ENCODE measurements around the gene ADAM8. TPM values are rescaled to one million over a fixed set of nuclear protein-coding genes. Genes with fewer than 3 reads are reported as not detected.

The ADAM8 gene
- total and polyA plus RNA-seq, 10 of the 15 experiments (the other 5 are each of a cell fraction or from before 2014, with no cell fraction given): 0.37 to 92.7 (median 21.7) TPM

DNA sequence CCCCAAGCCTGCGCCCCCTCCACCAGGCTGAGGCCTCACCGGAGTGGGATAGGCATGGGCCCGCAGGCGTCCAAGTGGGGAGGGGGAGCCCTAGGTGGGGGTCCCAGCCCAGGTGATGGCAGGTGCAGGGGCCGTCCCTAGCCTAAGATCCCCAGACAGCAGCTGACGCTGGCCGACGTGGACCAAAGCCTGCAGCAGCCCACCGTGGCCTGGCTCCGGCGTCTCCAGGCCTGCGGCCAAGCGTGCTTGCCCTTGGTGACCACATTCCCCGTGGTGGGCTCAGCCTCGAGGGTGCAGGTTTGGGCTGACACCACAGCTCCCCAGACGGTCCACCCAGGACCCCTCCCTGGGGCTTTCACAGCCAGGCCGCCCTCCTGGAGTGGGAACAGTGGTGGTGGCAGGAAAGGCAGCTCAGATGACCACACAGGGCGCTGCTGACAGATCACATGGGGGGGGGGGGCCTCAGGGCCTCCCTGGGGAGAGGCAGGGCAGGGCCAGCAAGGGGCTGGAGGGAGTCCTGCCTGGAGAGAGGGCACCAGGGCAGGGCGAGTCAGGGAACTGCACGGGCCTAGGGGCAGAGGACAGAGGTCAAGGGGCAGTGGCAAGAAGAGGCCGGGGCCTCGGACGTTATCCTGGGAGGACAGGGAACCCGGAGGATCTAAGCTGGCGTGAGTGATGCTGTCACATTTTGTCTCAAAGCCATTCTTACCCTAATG is 767 bp upstream of the ADAM8 start:
- no peak overlapping the region for H3K4me3 ChIP-seq
- H3K9ac ChIP-seq (ENCODE audit: control insufficient read depth, insufficient read depth, low read length): no peak overlapping the region

DNA sequence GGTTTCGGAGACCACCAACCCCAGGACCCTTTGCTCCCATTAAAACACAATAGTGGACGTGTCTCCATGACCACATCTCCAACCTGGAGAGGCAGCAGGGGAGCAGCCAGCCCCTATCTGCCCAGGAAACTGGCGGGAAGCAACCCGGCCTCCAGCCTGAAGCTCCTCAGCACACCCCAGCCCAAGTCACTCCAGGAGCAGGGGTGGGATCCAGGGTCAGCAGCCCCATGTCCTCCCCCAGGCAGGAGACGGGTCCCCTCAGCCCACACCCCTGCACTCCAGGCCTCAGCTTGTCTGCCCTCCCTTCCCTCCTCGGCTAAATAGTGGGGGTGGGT is 601 bp downstream of the ADAM8 start:
- ChIA-PET RAD21 (ENCODE audit: unreplicated experiment) (interaction anchor here (1.4 to 2.4 kb wide), 2 partner anchors 15 to 19 kb away, joined by 3 to 9 read pairs; no protein-coding TSS in a partner anchor), POLR2A (interaction anchor here (0.6 to 0.9 kb wide), 2 partner anchors 9 to 15 kb away, joined by 3 read pairs; no protein-coding TSS in a partner anchor), CTCF (interaction anchor here (1.0 to 3.2 kb wide), 5 partner anchors 15 to 130 kb away, joined by 4 to 15 read pairs (median 5); no protein-coding TSS in a partner anchor), SMC1A (ENCODE audit: uncharacterized antibody, unreplicated experiment) (interaction anchor here (1.0 to 1.5 kb wide), 2 partner anchors 114 to 128 kb away, joined by 4 read pairs; no protein-coding TSS in a partner anchor)
- 2% methylated on average over 6 of the region's 6 CpGs for WGBS (ENCODE audit: insufficient coverage, insufficient replicate concordance, low lambda C conversion rate, missing lambda C conversion rate)
- Histone ChIP-seq H3K9ac (ENCODE audit: control insufficient read depth, insufficient read depth, low read length) (peak overlapping the region; percentile 92), H3K27ac (ENCODE audit: control insufficient read depth, insufficient read depth) (peak overlapping the region; percentile 96), H4K20me1 (ENCODE audit: control insufficient read depth, insufficient read depth) (no peaks in the 10 kb centered on the region; the same call in 1 of the 2 replicates), H3K36me3 (ENCODE audit: control insufficient read depth in 2 of 2, insufficient read depth in 2 of 2, low read length in 1 of 2) (peaks cover 5 to 21% of the 10 kb centered on the region in 2 experiments; a peak in 3 of 4 replicates), H3K4me2 (ENCODE audit: control insufficient read depth, insufficient read depth) (peak overlapping the region; percentile 90), H2AFZ (ENCODE audit: control insufficient read depth, low read depth, low read length) (peak overlapping the region; percentile 48), H3K4me1 (ENCODE audit: control insufficient read depth, insufficient read depth, low read length) (peaks cover 33% of the 10 kb centered on the region), H3K4me3 (peak overlapping the region; percentile 94), H3K79me2 (ENCODE audit: control insufficient read depth, insufficient read depth, low read length) (peaks cover 23% of the 10 kb centered on the region), H3K27me3 (replicated peaks in 1 of 2; ENCODE audit: control insufficient read depth in 2 of 2, insufficient read depth in 2 of 2, low read length in 1 of 2) (no peaks in the 10 kb centered on the region), H3K9me3 (replicated peaks; ENCODE audit: control insufficient read depth, insufficient read depth, low read length) (no peaks in the 10 kb centered on the region)
- FAIRE-seq (no peak), DNase-seq (ENCODE audit: low read depth, low spot score) (no peak), ATAC-seq (peak; percentile 5)
- in situ Hi-C loops (cut with MboI) (no loop called here), intact Hi-C loops (cut with micrococcal nuclease; ENCODE audit: unreplicated experiment) (no loop called here)
- no TSS peak for BruUV-seq (replicated peaks)
- TF ChIP-seq IKZF1 (conservative IDR thresholded peaks at IDR 0.05): 0 out of 2 replicates have a peak, but pooled peaks have one; percentile 21
- TF ChIP-seq, protein P1, sequence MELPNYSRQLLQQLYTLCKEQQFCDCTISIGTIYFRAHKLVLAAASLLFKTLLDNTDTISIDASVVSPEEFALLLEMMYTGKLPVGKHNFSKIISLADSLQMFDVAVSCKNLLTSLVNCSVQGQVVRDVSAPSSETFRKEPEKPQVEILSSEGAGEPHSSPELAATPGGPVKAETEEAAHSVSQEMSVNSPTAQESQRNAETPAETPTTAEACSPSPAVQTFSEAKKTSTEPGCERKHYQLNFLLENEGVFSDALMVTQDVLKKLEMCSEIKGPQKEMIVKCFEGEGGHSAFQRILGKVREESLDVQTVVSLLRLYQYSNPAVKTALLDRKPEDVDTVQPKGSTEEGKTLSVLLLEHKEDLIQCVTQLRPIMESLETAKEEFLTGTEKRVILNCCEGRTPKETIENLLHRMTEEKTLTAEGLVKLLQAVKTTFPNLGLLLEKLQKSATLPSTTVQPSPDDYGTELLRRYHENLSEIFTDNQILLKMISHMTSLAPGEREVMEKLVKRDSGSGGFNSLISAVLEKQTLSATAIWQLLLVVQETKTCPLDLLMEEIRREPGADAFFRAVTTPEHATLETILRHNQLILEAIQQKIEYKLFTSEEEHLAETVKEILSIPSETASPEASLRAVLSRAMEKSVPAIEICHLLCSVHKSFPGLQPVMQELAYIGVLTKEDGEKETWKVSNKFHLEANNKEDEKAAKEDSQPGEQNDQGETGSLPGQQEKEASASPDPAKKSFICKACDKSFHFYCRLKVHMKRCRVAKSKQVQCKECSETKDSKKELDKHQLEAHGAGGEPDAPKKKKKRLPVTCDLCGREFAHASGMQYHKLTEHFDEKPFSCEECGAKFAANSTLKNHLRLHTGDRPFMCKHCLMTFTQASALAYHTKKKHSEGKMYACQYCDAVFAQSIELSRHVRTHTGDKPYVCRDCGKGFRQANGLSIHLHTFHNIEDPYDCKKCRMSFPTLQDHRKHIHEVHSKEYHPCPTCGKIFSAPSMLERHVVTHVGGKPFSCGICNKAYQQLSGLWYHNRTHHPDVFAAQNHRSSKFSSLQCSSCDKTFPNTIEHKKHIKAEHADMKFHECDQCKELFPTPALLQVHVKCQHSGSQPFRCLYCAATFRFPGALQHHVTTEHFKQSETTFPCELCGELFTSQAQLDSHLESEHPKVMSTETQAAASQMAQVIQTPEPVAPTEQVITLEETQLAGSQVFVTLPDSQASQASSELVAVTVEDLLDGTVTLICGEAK (IDR thresholded peaks at IDR 0.05; ENCODE audit: borderline replicate concordance): no peak

More for the DNA sequence above, 767 bp upstream of the ADAM8 start:
- in situ Hi-C loops (cut with MboI) (no loop called here), intact Hi-C loops (cut with micrococcal nuclease; ENCODE audit: unreplicated experiment) (no loop called here)
- FAIRE-seq (no peak), DNase-seq (ENCODE audit: low read depth, low spot score) (no peak), ATAC-seq (no peak)
- Histone ChIP-seq H3K27me3 (replicated peaks in 1 of 2; ENCODE audit: control insufficient read depth in 2 of 2, insufficient read depth in 2 of 2, low read length in 1 of 2) (no peaks in the 10 kb centered on the region), H3K79me2 (ENCODE audit: control insufficient read depth, insufficient read depth, low read length) (peaks cover 23% of the 10 kb centered on the region), H3K4me2 (ENCODE audit: control insufficient read depth, insufficient read depth) (peak overlapping the region; percentile 14; the same call in 1 of the 2 replicates), H3K27ac (ENCODE audit: control insufficient read depth, insufficient read depth) (no peak overlapping the region), H3K4me1 (ENCODE audit: control insufficient read depth, insufficient read depth, low read length) (peaks cover 33% of the 10 kb centered on the region), H3K9me3 (replicated peaks; ENCODE audit: control insufficient read depth, insufficient read depth, low read length) (no peaks in the 10 kb centered on the region), H4K20me1 (ENCODE audit: control insufficient read depth, insufficient read depth) (no peaks in the 10 kb centered on the region; the same call in 1 of the 2 replicates), H3K36me3 (ENCODE audit: control insufficient read depth in 2 of 2, insufficient read depth in 2 of 2, low read length in 1 of 2) (peaks cover 3 to 16% of the 10 kb centered on the region in 2 experiments), H2AFZ (ENCODE audit: control insufficient read depth, low read depth, low read length) (no peak overlapping the region)
- ChIA-PET RAD21 (ENCODE audit: unreplicated experiment) (no interaction called here), POLR2A (interaction anchor here (0.6 to 1.2 kb wide), 4 partner anchors 15 to 124 kb away, joined by 3 to 5 read pairs (median 4); no protein-coding TSS in a partner anchor), CTCF (interaction anchor here (1.4 to 2.8 kb wide), 3 partner anchors 19 to 30 kb away, joined by 7 to 14 read pairs (median 9); no protein-coding TSS in a partner anchor), SMC1A (ENCODE audit: uncharacterized antibody, unreplicated experiment) (interaction anchor here (1.4 to 1.7 kb wide), 3 partner anchors 20 to 28 kb away, joined by 4 to 5 read pairs (median 5); no protein-coding TSS in a partner anchor)
- no TSS peak for BruUV-seq (replicated peaks)
- WGBS (ENCODE audit: insufficient coverage, insufficient replicate concordance, low lambda C conversion rate, missing lambda C conversion rate): 78% methylated on average over 24 of the region's 25 CpGs
- TF ChIP-seq, protein P2, sequence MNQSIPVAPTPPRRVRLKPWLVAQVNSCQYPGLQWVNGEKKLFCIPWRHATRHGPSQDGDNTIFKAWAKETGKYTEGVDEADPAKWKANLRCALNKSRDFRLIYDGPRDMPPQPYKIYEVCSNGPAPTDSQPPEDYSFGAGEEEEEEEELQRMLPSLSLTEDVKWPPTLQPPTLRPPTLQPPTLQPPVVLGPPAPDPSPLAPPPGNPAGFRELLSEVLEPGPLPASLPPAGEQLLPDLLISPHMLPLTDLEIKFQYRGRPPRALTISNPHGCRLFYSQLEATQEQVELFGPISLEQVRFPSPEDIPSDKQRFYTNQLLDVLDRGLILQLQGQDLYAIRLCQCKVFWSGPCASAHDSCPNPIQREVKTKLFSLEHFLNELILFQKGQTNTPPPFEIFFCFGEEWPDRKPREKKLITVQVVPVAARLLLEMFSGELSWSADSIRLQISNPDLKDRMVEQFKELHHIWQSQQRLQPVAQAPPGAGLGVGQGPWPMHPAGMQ (IDR thresholded peaks at IDR 0.05; ENCODE audit: borderline replicate concordance): no peak
- peak; percentile 1; the same call in 1 of the 2 replicates for TF ChIP-seq POLR2AphosphoS5 (IDR thresholded peaks at IDR 0.05; ENCODE audit: low read length)
